GM18519 (cell line): ENCODE data around the gene MYH14.

Experiments
- ATAC-seq: cut with Tn5 transposase; IDR thresholded peaks from one replicate; pipeline ENCODE4 v1.9.1; 2021; ENCODE audit warnings: mild to moderate bottlenecking, moderate library complexity; ENCODE audit not compliant: unreplicated experiment, low FRiP score

Gene MYH14

GRCh38 chr19:50286443-50286842 lies 83.0 kb downstream of the MYH14 start:
- no peak for ATAC-seq

GRCh38 chr19:50287331-50287730 lies 83.9 kb downstream of the MYH14 start:
- no peak for ATAC-seq

GRCh38 chr19:50288954-50289353 lies 85.5 kb downstream of the MYH14 start:
- no peak for ATAC-seq

- ATAC-seq = no peak
These were observed 86.6 kb downstream of the MYH14 start for GRCh38 chr19:50290011-50290410.

- no peak for ATAC-seq
These were observed 87.4 kb downstream of the MYH14 start for GRCh38 chr19:50290775-50291174.

GRCh38 chr19:50292216-50292827 lies 88.9 kb downstream of the MYH14 start:
- no peak for ATAC-seq

- no peak for ATAC-seq
These were observed 90.0 kb downstream of the MYH14 start for GRCh38 chr19:50293263-50294004.

GRCh38 chr19:50300051-50300450 lies 96.6 kb downstream of the MYH14 start:
- ATAC-seq = no peak

GRCh38 chr19:50300814-50301606 lies 97.6 kb downstream of the MYH14 start:
- ATAC-seq = no peak

GRCh38 chr19:50301607-50301971 lies 98.2 kb downstream of the MYH14 start:
- ATAC-seq = no peak

- no peak for ATAC-seq
These were observed 100.1 kb downstream of the MYH14 start for GRCh38 chr19:50303558-50303957.

- ATAC-seq = no peak
These were observed 105.6 kb downstream of the MYH14 start for GRCh38 chr19:50308991-50309390.

GRCh38 chr19:50309396-50310125 lies 106.1 kb downstream of the MYH14 start:
- no peak for ATAC-seq

GRCh38 chr19:50310759-50311465 lies 107.5 kb downstream of the MYH14 start:
- ATAC-seq = no peak

GRCh38 chr19:50311723-50312635 lies 108.6 kb downstream of the MYH14 start:
- no peak for ATAC-seq

GRCh38 chr19:50312967-50313811 lies 109.8 kb downstream of the MYH14 start:
- ATAC-seq = no peak

- ATAC-seq = no peak
These were observed 110.6 kb downstream of the MYH14 start for GRCh38 chr19:50313812-50314536.
